ENCODE data around the gene CHST3.

Gene CHST3

DNA sequence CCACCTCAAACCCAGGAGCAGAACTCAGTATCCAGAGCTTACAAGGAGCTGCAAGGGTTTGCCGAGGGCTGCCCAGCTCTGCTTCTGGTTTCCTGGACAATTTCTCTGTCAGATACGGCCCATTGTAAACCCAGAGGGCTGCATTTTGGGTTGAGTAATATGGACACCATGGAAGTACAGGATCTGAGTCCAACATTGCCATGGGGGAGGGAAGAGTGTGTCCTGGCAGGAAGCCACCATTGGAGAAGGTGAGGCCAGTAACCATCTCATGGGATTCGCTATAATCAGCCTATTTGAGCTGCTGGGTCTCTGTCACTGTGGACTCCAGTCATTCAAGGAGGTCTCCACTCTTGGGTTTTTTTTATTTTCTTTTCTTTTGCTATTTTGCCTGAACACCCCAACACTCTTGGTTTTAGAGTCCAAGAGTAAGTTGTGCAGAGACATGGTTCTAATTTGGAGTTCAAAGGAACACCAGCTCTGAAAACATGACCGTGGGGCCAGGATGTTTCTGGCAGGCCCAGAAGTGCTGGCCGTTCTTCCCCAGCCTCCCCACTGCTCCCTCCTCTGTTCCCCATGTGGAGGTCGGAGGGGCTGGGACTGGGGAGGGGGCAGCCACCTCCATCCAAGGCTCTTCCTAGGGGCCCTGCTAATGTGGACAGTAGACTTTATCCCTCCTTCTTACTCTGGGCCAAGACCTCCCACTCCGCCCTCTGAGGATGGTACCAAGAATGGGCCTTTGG is 46.2 kb downstream of the CHST3 start:
- no peak for DNase-seq (ENCODE audit: low read depth in 2 of 2)

DNA sequence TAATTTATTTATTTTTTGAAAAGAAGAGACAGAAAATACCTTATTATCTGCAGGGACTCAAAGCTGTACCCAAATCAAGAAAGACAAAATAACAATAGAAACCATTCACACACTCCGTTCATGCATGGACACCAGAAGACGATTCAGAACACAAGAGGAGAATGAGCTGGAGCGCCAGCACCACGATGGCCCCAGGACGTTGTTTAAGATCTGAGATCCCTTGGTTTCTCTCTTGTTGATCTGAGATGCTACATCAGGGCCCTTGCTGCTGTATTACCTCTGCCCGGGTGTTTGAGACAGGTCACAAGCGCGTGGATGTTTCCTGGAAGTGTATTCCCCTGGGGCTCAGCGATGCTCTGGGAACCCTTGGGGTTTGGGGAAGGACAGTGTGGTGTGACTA is 46.8 kb downstream of the CHST3 start:
- no peak for DNase-seq (ENCODE audit: low read depth in 2 of 2)

DNA sequence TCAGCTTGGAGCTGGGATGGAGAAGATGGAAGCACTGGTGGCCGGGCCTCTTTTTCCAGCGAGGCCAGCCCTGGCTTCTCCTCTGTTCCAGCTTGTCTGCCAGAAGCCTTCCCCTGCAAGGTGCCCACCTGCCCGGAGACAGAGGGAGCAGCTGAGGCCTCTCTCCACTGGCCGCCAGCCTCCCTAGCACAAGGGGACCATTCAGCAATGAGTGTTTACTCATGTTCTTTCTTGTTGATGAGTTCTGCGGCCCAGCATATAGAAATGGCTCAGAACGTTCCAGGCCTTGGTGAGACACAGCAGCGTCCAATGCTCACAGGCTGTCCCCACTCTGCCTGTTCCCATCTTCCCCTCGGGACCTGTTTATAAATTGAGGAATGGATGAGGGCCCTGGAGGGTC is 47.3 kb downstream of the CHST3 start:
- DNase-seq (ENCODE audit: low read depth in 2 of 2): no peak

DNA sequence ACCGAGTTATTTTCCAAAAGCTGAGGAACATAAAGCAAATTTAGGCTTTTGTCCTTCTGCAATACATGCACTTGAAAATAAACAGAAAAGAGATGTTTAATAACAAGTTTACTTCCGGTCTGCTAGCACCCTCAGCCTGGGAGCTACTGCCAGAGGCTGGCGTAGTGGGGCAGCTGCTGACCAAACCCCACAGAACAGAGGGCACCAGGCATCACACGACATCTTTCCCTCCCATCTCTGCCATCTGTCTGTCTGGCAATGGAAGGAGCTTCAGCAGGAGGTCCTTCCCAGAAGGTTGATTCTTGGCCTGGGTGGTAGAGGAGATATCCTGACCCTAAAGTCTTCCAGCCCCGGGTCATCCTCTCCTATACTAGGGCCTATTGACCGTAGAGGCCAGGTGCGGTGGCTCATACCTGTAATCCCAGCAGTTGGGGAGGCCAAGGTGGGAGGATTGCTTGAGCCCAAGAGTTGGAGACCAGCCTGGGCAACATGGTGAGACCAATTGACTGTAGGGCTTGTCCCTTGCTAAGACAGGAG is 47.8 kb downstream of the CHST3 start:
- DNase-seq (ENCODE audit: low read depth in 2 of 2): no peak

DNA sequence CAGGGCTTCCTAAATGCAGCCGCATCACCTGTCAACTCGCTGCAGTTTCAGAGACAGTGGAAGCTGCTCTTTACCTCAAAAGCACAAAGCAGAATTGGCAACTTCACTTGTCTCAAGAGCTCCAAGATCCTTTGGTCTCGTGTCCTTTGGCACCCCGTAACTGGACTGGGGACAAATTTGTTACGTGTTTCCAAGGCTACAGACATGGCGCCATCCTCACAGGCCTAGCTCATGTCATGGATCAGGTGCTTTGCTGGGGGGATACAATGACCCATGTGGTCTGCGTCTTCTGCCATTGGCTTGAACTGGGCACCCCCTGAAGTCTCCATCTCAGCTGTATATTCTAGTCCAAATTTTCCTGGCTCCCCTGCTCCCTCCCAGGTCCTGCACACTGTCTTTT is 48.6 kb downstream of the CHST3 start:
- no peak for DNase-seq (ENCODE audit: low read depth in 2 of 2)

DNA sequence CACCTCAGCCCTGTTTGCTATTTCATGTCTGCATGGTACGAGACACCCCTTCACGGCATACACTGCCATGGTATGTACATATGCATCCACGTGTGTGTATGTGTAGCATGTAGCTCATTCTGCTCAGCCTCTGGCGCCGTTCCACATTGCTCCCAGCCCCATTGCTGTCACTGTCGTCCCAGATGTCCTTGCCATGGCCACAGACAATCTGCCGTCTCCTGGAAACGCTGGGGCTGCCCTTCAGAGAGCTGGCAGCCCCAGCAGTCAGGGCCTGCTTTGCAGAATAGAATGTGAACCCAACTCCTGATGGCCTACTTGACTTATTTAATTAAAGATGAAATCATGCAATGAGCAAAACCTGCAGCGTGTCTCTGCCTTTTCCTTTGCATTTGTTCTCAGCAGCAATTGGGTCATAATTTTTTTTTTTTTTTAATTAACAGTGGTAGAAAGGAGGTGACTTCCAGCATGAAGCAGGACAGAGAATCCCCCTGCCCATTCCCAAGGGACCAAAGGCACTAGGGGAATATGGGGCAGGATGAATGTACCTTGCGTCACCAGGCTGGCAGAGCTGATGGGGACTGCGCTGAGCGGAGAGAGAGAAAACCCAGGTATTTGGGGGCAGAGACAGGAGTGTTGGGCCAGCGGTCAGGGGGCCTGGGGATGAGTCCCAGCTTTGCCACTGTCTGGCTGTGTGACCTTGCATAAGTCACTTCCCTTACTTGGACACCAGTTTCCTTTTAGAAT is 49.2 kb downstream of the CHST3 start:
- DNase-seq (ENCODE audit: low read depth in 2 of 2): no peak

DNA sequence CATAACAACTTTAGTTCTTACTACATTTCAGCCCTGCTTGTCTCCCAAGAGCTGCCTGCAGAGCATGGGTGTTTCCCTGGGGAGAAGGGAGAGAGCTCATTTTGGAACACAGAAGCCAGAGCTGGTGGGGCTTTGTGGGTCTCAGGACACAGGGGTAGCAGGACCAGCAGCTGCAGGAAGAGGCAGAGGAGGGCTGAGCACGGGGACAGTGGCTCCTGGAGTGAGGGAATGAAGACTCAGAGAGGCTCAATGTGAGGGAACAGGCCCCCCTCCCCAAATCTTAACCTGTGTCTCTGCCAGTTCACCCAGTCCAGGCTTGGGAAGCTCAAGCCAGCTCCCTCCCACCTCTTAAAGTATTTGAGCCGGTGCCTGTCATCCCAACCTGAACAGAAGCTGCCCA is 50.0 kb downstream of the CHST3 start:
- no peak for DNase-seq (ENCODE audit: low read depth in 2 of 2)

DNA sequence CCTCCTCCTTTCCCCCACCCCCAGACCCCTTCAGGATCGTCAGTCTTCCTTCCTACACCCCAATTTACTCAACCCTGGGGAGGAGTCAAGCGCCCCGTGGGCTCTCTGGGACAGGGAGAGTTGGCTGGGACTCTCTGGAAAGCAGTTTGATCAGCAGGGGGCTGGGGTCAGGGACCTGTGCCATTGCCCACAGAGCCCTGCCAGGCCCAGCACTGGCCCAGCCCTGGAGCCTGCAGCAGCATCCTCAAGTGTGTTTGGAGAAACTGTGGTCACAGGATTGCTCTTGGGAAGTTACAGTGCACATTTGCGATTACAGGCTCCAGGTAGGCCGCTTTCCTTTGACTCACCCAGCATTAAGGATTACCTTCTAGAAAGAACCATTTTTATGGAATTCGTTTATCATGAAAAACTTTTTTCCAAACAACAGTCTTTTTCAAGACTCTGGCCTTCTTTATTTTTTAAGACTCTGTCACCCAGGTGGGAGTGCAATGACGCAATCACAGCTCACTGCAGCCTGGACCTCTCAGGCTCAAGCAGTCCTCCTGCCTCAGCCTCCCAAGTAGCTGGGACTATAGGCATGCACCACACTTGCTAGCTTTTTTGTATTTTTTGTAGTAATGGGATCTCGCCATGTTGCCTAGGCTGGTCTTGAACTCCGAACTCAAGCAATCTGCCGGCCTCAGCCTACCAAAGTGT is 50.7 kb downstream of the CHST3 start:
- DNase-seq (ENCODE audit: low read depth in 2 of 2): no peak

DNA sequence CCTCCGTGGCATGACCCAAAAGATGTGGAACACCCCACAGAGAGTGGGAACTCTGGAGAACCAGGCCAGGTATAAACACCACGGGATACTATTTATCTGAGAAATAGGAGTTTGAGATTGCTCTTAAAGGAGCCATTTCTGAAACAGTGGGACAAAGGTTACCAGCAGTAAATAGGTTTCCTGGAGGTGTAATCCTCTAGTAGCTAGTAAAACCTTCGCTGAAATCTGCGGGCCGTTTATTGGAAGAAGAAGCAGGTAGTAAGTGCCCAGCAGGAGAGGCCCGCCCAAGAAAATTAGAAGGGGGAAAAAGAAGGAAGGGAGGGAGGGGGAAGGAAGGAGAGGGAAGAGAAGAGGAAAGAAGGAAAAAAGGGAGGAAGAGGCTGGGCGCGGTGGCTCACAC is 51.6 kb downstream of the CHST3 start:
- DNase-seq (ENCODE audit: low read depth in 2 of 2): no peak

DNA sequence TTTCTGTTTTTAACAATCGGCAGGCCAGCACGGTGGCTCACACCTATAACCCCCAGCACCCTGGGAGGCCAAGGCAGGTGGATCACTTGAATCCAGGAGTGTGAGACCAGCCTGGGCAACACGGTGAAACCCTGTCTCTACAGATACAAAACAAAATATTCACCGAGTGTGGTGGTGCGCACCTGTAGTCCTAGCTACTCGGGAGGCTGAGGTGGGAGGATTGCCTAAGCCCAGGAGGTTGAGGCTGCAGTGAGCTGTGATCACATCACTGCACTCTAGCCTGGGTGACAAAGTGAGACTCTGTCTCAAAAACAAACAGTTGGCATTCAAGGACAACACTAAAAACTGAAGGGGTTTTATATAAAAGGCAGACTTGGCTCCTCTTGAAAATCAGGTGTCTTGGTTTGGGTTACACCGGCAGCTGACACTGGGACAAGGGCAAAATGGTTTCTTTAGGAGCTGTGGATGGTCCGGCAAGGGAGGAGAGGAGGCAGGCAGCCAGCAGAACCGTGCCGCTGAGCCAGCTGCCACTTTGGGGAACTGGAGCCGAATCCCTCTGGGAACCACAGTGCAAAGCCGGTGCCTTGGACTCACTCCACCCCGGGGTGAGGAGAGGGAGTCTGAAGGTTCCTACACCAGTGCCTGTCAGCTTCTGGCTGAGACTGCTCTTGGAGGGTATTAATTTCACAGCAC is 52.6 kb downstream of the CHST3 start:
- no peak for DNase-seq (ENCODE audit: low read depth in 2 of 2)

DNA sequence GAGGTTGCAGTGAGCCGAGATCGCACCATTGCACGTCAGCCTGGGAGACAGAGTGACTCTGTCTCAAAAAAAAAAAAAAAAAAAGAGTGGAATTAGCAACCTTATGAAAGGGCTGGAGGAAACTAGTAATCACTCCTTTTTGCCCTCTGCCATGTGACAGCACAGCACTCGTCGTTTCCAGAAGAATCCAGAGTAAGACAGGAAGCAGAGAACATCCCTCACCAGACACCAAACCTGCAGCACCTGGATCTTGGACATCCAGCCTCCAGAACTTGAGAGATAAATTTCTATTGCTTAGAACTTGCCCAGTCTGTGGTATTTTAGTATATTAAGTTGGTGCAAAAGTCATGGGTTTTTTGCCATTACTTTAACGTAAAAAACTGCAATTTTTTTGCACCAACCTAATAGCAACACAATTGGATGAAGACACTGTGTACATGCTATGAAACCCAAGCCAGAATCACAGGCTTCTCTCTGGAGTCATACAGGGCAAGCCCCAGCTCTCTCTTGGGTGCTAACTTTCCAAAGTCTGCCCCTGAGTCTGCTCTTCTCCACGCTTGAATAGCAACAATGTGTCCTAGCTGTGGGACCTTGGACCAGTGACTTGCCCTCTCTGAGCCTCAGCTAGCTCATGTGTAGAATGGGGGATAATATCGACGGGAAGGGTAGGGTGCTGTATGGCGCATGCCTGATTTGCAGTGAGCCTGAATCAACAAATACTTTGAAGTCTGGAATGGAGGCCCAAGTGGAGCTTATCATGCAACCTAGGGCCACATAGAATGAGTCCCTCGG is 55.1 kb downstream of the CHST3 start:
- no peak for DNase-seq (ENCODE audit: low read depth in 2 of 2)

DNA sequence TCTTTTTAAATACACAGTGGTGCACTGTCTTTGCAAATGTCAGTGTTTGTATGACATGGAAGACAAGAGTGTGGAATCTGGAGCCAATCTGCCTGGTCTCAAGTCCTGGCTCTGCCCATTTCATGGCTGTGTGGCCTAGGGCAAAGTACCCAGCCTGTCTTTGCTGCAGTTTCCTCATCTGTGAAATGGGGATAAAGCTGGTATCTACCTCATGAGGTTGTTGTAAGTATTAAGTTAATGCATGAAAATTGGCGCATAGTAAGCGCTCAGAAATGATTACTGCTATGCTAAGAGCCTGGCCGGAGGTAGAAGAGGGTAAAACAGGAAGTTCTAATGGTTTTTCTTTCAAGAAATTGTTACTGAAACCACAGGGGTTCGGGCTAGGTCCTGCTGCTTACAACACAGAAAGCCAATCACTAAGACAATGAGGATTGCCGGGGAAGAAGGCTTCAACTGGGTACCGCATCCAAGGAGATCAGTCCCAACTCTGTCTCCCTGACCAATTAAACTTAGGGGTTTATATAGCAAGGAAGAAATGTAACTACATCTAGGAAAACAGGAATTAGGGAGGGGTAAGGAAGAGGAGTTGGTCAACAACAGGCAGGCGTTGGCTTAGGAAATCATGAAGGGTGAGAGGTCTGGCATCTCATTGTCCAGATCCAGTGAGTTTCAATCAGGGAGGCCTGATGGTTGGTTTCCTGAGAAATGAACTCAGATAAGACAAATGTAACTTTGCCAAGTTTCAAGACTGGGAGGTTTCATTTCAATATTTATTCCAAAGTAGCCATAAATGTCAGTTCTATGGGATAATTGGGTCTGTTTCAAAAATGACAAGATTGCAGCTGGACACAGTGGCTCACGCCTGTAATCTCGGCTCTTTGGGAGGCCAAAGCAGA is 57.0 kb downstream of the CHST3 start:
- no peak for DNase-seq (ENCODE audit: low read depth in 2 of 2)

DNA sequence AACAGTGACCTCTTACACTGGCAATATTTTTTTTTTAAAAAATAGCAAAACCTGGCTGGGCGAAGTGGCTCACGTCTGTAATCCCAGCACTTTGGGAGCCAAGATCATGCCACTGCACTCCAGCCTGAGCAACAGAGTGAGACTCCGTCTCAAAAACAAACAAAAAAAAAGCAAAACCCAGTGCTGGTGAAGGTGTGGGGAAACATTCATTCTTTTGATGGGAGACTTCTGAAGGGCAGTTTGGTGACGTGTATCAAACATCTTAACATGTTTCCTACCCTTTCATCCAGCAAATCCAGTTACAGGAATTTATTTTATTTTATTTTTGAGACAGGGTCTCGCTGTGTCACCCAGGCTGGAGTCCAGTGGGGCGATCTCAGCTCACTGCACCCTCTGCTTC is 58.0 kb downstream of the CHST3 start:
- no peak for DNase-seq (ENCODE audit: low read depth in 2 of 2)

DNA sequence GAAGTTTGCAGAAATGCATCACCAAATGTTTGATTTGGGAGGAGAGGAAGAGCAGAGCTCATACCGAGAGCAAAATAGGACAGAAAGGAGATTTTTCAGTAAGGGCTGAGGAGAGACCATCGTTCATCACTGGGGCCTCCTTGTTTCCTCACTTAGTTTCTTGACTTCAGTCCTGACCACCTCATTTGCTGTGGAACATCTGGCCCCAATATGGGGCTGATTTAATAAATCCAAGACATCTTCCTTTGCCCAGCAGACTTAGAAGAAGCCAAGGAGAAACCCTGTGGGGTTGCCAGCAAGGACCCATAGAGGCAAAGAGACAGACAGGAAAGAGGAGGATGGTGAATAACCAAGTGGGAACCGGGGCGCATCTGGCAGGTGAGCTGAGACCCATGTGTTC is 60.4 kb downstream of the CHST3 start:
- no peak for DNase-seq (ENCODE audit: low read depth in 2 of 2)

DNA sequence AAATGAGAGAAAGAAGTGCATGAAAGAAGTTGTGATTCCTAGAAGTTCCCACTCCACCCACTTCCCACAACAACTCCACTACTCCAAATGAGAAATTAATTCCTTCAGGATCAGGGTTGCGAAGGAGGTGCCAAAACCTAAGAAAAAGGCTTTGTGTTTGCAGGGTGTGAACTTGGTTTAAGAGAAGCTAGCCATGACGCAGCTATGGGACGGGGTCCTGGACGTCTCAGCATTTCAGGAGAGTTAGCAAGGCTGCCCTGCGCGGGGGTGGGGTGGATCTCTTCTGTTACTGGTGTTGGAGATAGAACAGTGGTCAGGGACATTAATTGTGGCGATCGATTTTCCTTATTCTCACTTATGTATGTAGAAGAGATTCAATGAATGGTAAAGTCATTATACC is 61.2 kb downstream of the CHST3 start:
- no peak for DNase-seq (ENCODE audit: low read depth in 2 of 2)

DNA sequence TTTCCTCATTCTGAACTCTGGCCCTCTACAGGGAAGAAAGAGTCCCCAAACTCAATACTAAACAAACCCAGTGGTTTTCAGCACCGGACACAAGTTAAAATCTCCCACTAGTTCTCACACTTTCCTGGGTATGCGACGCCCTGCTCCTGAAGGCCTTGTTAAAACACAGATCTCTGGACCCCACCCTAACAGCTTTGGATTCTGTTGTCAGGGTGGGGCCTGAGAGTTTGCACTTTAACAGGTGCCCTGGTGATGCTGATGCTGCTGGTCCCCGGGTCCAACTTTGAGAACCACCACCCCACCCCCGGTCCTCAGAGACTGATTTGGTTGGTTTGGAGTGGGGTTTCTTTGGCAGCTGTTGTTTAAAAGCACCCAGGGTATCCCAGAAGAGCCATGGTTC is 61.6 kb downstream of the CHST3 start:
- DNase-seq (ENCODE audit: low read depth in 2 of 2): no peak

DNA sequence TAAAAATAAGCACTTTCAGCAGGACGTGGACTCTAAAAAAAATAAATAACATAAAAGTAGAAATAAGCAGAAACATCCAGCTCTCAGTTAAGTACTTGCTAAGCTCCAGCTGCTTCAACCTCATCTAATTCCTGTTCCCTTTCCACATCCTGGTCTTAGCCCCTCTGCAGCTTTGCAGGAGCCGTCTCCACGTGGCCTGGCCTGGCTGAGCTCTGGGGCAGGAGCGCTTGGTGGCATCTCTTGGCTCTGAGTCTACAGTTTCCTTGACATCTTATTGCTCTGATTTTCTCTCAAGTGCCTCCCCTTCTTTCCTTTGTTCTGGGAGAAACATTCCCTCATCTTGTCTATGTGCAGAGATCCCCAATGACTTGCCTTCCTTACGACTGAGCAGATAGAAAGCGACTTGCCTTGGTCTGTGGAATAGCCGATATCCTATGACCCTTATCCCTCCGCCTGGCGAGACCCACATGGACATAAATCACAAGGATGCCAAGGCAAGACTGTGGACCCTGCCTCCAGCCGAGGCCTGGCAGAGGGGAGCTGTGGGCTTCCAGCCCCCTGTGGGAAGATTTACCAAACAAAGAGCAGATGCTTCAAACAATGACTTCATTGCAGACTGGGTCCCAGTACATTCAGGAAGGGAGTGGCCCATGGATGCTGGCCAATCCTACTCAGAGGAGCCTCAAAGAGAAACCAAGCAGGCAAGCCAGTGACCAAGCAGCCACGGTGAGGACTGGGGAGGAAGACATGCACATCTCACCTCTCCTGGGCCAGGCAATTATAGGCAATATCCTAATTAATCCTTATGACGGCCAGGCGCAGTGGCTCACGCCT is 62.3 kb downstream of the CHST3 start:
- no peak for DNase-seq (ENCODE audit: low read depth in 2 of 2)

DNA sequence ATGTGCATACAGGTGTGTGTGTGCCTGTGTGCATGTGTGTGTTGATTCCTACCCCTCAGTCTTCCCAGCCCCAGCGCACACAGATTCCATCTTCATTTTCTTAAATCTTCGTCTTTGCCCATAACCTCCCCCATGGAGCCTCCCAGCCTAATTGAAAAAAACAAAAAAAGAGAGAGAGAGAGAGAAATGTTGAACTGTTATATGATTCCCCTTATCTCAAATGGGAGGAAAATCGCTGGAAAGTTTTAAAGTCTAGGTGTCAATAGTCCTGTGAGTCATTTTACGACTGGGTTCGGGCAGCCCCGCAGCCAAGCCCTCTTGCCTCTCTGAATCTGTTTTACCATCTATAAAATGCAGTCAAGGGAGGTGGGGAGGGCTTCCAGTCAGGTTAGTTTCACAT is 63.3 kb downstream of the CHST3 start:
- no peak for DNase-seq (ENCODE audit: low read depth in 2 of 2)

DNA sequence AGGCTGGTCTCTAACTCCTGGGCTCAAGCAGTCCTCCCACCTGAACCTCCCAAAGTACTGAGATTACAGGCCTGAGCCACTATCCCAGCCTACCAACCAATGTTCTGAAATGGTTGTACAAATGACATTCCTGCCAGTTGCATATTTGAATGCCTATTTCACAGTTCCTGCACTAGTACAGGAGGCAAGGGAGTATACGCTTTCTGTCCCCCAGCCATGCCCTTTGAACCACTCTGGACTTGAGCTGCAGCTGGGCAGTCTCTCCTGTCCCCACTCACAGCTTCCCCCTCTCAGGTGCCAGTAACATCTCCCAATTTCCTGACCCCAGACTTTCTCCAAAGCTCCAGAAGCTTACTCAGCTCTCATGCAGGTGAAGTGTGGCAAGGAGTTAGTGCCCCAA is 65.2 kb downstream of the CHST3 start:
- DNase-seq (ENCODE audit: low read depth in 2 of 2): no peak

Measured in stimulated activated CD4-positive, alpha-beta T cell treated with anti-CD3 and anti-CD28 coated beads, Interleukin-4, amount 100 ng/mL, for 48 hours (primary cell).